Esophagus squamous epithelium (tissue), 4 donors: Measurements from ENCODE around the gene TTC28.

Experiments
- POLR2A ChIP-seq, 4 donors: fragments of 450-650 bp; IDR thresholded peaks; one replicate each; pipeline ENCODE4 v1.6.1; 2017; ENCODE audit warnings: antibody characterized with exemption in 4 of 4, mild to moderate bottlenecking in 4 of 4, moderate library complexity in 3 of 4
- TF ChIP-seq, protein P1 (sequence below), 6 experiments: fragments of 450-650 bp in 4 of 6; fragments of 200-600 bp in 2 of 6; sonication (generic) in 2 of 6; IDR thresholded peaks; one replicate each; pipeline ENCODE4 v1.5.1; 2016 to 2019; ENCODE audit warnings: antibody characterized with exemption in 6 of 6, mild to moderate bottlenecking in 4 of 6, moderate library complexity in 4 of 6

DNA sequence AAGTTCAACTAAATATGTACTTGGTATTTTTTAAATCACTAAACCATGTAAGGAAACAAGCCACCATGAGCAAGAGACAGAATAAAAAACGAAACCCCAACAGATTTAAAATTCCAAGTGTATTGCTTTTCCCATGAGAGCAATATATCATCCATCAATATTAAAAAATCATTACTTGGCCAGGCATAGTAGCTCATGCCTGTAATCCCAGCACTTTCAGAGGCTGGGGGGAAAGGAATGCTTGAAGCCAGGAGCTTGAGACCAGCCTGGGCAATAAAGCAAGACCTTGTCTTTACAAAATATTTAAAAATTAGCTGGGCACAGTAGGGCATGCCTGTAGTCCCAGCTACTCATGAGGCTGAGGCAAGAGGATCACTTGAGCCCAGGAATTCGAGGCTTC, 190.8 kb downstream of the TTC28 start:
- TF ChIP-seq, protein P1, sequence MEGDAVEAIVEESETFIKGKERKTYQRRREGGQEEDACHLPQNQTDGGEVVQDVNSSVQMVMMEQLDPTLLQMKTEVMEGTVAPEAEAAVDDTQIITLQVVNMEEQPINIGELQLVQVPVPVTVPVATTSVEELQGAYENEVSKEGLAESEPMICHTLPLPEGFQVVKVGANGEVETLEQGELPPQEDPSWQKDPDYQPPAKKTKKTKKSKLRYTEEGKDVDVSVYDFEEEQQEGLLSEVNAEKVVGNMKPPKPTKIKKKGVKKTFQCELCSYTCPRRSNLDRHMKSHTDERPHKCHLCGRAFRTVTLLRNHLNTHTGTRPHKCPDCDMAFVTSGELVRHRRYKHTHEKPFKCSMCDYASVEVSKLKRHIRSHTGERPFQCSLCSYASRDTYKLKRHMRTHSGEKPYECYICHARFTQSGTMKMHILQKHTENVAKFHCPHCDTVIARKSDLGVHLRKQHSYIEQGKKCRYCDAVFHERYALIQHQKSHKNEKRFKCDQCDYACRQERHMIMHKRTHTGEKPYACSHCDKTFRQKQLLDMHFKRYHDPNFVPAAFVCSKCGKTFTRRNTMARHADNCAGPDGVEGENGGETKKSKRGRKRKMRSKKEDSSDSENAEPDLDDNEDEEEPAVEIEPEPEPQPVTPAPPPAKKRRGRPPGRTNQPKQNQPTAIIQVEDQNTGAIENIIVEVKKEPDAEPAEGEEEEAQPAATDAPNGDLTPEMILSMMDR (IDR thresholded peaks at IDR 0.05): no peak
- TF ChIP-seq POLR2A (IDR thresholded peaks at IDR 0.05): no peak
